K562 (cell line): ENCODE measurements around the gene LPAR6. TPM values are rescaled to one million over a fixed set of nuclear protein-coding genes. Genes with fewer than 3 reads are reported as not detected.

Source experiments
- ATAC-seq: fragments of 200-7000 bp; cut with Tn5 transposase; 3 replicates; pipeline ENCODE4 v1.9.1; 2020; ENCODE audit warnings: moderate library complexity
- BruUV-seq: library from RNA; stranded (reverse); fragments of 400-500 nt; replicated peaks from 2 replicates; lab custom pipeline; 2021; lab: Mats Ljungman, UMichigan
- CTCF ChIA-PET: fragments of 300-600 bp; formaldehyde crosslinking; extraction: SDS; loops from one replicate; lab custom pipeline; 2021; ENCODE audit warnings: low intra/inter-chr PET ratio; lab: Yijun Ruan, JAX
- POLR2A ChIA-PET: fragments of 300-600, 350-650 bp; sonication (Branson Sonifier 250); formaldehyde crosslinking; extraction: SDS; loops from one replicate; lab custom pipeline; 2021; ENCODE audit warnings: antibody characterized with exemption, inconsistent platforms; lab: Yijun Ruan, JAX
- DNase-seq, 4 experiments: peaks; one replicate each; pipeline versions ENCODE4 v3.0.0 to v3.0.0-alpha.2; 2011 to 2018; ENCODE audit warnings: low spot score in 3 of 4, mixed read lengths in 3 of 4; ENCODE audit errors: extremely low read depth in 1 of 4
- FAIRE-seq: peaks from 2 replicates; lab custom pipeline; 2011; peaks lifted over from hg19 to GRCh38; lab: Jason Lieb, UNC
- H2AFZ ChIP-seq: 2 replicates; pipeline ENCODE4 v1.6.0; 2011; ENCODE audit warnings: low read depth, low read length, control low read depth, inconsistent platforms
- H3K27ac ChIP-seq: fragments of 200-600 bp; 3 replicates; pipeline ENCODE4 v1.8.0; 2011; ENCODE audit warnings: low read depth, mild to moderate bottlenecking, control low read depth, inconsistent platforms, low read length, moderate library complexity, mixed read lengths; ENCODE audit errors: extremely low read depth
- H3K27me3 ChIP-seq, 2 experiments: fragments of 300-600 bp in 1 of 2; 2 replicates in 1 of 2; 3 replicates in 1 of 2; pipeline versions ENCODE4 v1.6.0 to v1.8.0; 2011; ENCODE audit warnings: inconsistent platforms in 2 of 2, low read length in 2 of 2, mild to moderate bottlenecking in 1 of 2, mixed read lengths in 1 of 2, moderate library complexity in 1 of 2; ENCODE audit not compliant: control insufficient read depth in 2 of 2, insufficient read depth in 2 of 2
- H3K36me3 ChIP-seq: fragments of 300-600 bp; 3 replicates; pipeline ENCODE4 v1.8.0; 2011; ENCODE audit warnings: mild to moderate bottlenecking, low read length, inconsistent platforms; ENCODE audit not compliant: control insufficient read depth, insufficient read depth
- H3K4me1 ChIP-seq, 2 experiments: fragments of 200-600 bp in 1 of 2; replicated peaks in 1 of 2; 2 replicates in 1 of 2; 3 replicates in 1 of 2; pipeline versions ENCODE4 v1.5.1 to v1.8.0; 2011; ENCODE audit warnings: inconsistent platforms in 2 of 2, low read length in 2 of 2, mild to moderate bottlenecking in 1 of 2, mixed read lengths in 1 of 2, moderate library complexity in 1 of 2; ENCODE audit not compliant: control insufficient read depth in 2 of 2, insufficient read depth in 2 of 2
- H3K4me2 ChIP-seq: 2 replicates; pipeline ENCODE4 v1.6.1; 2011; ENCODE audit warnings: low read length, control low read depth, inconsistent platforms, mixed read lengths; ENCODE audit not compliant: insufficient read depth
- H3K4me3 ChIP-seq: fragments of 200-600 bp; sonication (generic), shearing (Covaris generic); 2 replicates; pipeline ENCODE4 v1.5.1; 2016; ENCODE audit warnings: control low read depth, inconsistent platforms
- H3K79me2 ChIP-seq: fragments of 200-600 bp; 3 replicates; pipeline ENCODE4 v1.8.0; 2011; ENCODE audit warnings: low read length, inconsistent platforms; ENCODE audit not compliant: control insufficient read depth, insufficient read depth
- H3K9ac ChIP-seq, 2 experiments: 2 replicates each; pipeline versions ENCODE4 v1.6.0 to v1.6.1; 2011; ENCODE audit warnings: low read depth in 2 of 2, low read length in 2 of 2, control low read depth in 1 of 2, inconsistent platforms in 1 of 2, mild to moderate bottlenecking in 1 of 2, mixed read lengths in 1 of 2; ENCODE audit not compliant: insufficient read depth in 1 of 2
- H3K9me1 ChIP-seq: one replicate; pipeline ENCODE4 v1.6.0; 2011; ENCODE audit warnings: inconsistent platforms, mild to moderate bottlenecking, low read length, moderate library complexity; ENCODE audit not compliant: control insufficient read depth, insufficient read depth
- H3K9me3 ChIP-seq: replicated peaks from 2 replicates; pipeline ENCODE4 v1.5.1; 2011; ENCODE audit warnings: low read depth, low read length, inconsistent platforms; ENCODE audit not compliant: control insufficient read depth, insufficient read depth
- H4K20me1 ChIP-seq: replicated peaks from 2 replicates; pipeline ENCODE4 v1.6.1; 2011; ENCODE audit warnings: low read length, inconsistent platforms, mixed read lengths; ENCODE audit not compliant: control insufficient read depth, insufficient read depth
- C11orf30 ChIP-seq: fragments of 450-650 bp; IDR thresholded peaks from 2 replicates; pipeline ENCODE4 v1.6.1; 2016; ENCODE audit warnings: low read depth, mild to moderate bottlenecking
- MAFF ChIP-seq: IDR thresholded peaks from 2 replicates; pipeline ENCODE4 v1.6.1; 2012; ENCODE audit warnings: low read length, improper control_type of control experiment
- MAFG ChIP-seq: fragments of 450-650 bp; conservative IDR thresholded peaks from 2 replicates; pipeline ENCODE4 v1.6.1; 2016; ENCODE audit warnings: missing genetic modification characterization, missing compliant biosample characterization
- MAFK ChIP-seq: IDR thresholded peaks from 2 replicates; pipeline ENCODE4 v1.6.1; 2011; ENCODE audit warnings: low read length, improper control_type of control experiment
- NR4A1 ChIP-seq, 2 experiments: fragments of 250-450 bp in 1 of 2; fragments of 450-650 bp in 1 of 2; sonication (Bioruptor Pico) in 1 of 2; IDR thresholded peaks; 2 replicates each; pipeline versions ENCODE4 v1.4.0 to v1.6.1; 2016 to 2020; ENCODE audit warnings: mild to moderate bottlenecking in 2 of 2, missing compliant biosample characterization in 1 of 2, missing genetic modification characterization in 1 of 2, moderate library complexity in 1 of 2
- ZNF316 ChIP-seq: fragments of 450-650 bp; IDR thresholded peaks from 2 replicates; pipeline ENCODE4 v1.6.1; 2016
- WGBS: fragments of 100-300 bp; shearing (Covaris generic); methylation state at CpG from one replicate; pipeline ENCODE4 v1.1.6; 2016; ENCODE audit warnings: low coverage, mixed read lengths; ENCODE audit not compliant: insufficient coverage; ENCODE audit errors: missing lambda C conversion rate; 5-methylcytosine and 5-hydroxymethylcytosine counted together
- in situ Hi-C: fragments of 300-500 bp; cut with MboI; formaldehyde crosslinking; loops from 4 replicates; pipeline ENCODE4 v1.15.0; 2018; ENCODE audit warnings: inconsistent platforms, mixed read lengths
- intact Hi-C: fragments of 100-400 bp; cut with micrococcal nuclease; formaldehyde crosslinking; loops from 2 replicates; pipeline ENCODE4 v1.14.2; 2022
- polyA plus RNA-seq, 8 experiments: library from polyadenylated mRNA; depleted of rRNA in 4 of 8; stranded (reverse) in 5 of 8; unstranded in 3 of 8; fragments of >200 nt; fragmentation: Nextera tagmentation in 2 of 8; fragmentation: Illumina TruSeq in 1 of 8; extraction: Ambion mirVana in 2 of 8; extraction: Trizol in 1 of 8; gene quantifications; 2 replicates each; pipeline versions ENCODE4 v1.2.1 to v1.2.3, GENCODE V29; 2011 to 2014; ENCODE audit warnings: inconsistent platforms in 1 of 8, missing spikeins in 1 of 8
- total RNA-seq, 7 experiments: library from RNA; depleted of rRNA in 6 of 7; stranded (reverse); fragments of >200 nt in 6 of 7; fragmentation: Illumina TruSeq in 2 of 7; extraction: Trizol in 2 of 7; gene quantifications; 2 replicates each; pipeline versions ENCODE4 v1.2.1 to v1.2.3, GENCODE V29; 2011 to 2021; ENCODE audit warnings: low replicate concordance in 1 of 7
- TF ChIP-seq, protein P1 (sequence below): IDR thresholded peaks from 2 replicates; pipeline ENCODE4 v1.6.1; 2011; ENCODE audit not compliant: insufficient read length; ENCODE audit errors: extremely low read depth
- TF ChIP-seq, protein P2 (sequence below): sonication (generic); formaldehyde crosslinking; IDR thresholded peaks from 2 replicates; pipeline ENCODE4 v1.8.0; 2023; ENCODE audit warnings: mild to moderate bottlenecking, missing genetic modification reagents

The LPAR6 gene
- total and polyA plus RNA-seq, 9 of the 15 experiments (the other 6 are each of a cell fraction or from before 2014, with no cell fraction given): 0.04 to 0.14 (median 0.10) TPM; not detected in 5

DNA sequence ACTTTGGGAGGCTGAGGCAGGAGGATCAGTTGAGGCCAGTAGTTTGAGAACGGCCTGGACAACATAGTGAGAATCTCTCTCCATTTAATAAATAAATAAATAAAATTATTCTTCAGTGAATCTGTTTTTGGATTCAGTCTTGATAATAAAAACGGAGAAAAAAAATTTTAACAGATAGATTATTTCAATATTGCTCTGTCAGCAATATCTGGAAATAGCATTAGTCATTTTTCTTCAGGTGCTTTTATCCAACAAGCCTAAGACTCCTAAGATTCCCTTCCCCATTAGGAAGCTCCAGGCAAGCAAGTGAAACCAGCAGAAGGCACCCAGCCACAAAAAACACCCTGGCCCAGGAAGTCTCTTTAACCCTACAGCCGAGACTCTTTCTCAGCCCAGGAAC is 21.3 kb upstream of the LPAR6 start:
- TF ChIP-seq, protein P1, sequence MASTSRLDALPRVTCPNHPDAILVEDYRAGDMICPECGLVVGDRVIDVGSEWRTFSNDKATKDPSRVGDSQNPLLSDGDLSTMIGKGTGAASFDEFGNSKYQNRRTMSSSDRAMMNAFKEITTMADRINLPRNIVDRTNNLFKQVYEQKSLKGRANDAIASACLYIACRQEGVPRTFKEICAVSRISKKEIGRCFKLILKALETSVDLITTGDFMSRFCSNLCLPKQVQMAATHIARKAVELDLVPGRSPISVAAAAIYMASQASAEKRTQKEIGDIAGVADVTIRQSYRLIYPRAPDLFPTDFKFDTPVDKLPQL: no peak
- TF ChIP-seq ZNF316 (peak; percentile 83), MAFF (peak; percentile 83), NR4A1 (CRISPR knock-in tag; IDR thresholded peaks at IDR 0.05) (no peak), NR4A1 (tag; IDR thresholded peaks at IDR 0.05) (no peak), C11orf30 (peak; percentile 68; the same call in 1 of the 2 replicates), MAFG (peak; percentile 45; the same call in 1 of the 2 replicates), MAFK (peak; percentile 88)
- TF ChIP-seq, protein P2, sequence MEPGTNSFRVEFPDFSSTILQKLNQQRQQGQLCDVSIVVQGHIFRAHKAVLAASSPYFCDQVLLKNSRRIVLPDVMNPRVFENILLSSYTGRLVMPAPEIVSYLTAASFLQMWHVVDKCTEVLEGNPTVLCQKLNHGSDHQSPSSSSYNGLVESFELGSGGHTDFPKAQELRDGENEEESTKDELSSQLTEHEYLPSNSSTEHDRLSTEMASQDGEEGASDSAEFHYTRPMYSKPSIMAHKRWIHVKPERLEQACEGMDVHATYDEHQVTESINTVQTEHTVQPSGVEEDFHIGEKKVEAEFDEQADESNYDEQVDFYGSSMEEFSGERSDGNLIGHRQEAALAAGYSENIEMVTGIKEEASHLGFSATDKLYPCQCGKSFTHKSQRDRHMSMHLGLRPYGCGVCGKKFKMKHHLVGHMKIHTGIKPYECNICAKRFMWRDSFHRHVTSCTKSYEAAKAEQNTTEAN (CRISPR knock-in tag): no peak
- TF ChIP-seq, all 486 proteins: peak for 5
- in situ Hi-C loops: no loop called here
- 69% methylated on average over 3 of the region's 3 CpGs for WGBS
- intact Hi-C loops: no loop called here
- H3K9ac ChIP-seq: no peak overlapping the region
- H3K27ac ChIP-seq: no peak overlapping the region
- no peaks in the 10 kb centered on the region for H3K27me3 ChIP-seq
- H3K4me1 ChIP-seq: no peaks in the 10 kb centered on the region
- H3K9me3 ChIP-seq: no peaks in the 10 kb centered on the region
- H3K4me3 ChIP-seq: no peak overlapping the region
- no peaks in the 10 kb centered on the region for H3K36me3 ChIP-seq
- DNase-seq (no peak), ATAC-seq (no peak), FAIRE-seq (no peak)
- no peaks in the 10 kb centered on the region for H3K9me1 ChIP-seq
- ChIA-PET POLR2A (no interaction called here), CTCF (no interaction called here)
- H3K4me2 ChIP-seq: no peak overlapping the region
- H3K79me2 ChIP-seq: no peaks in the 10 kb centered on the region
- H2AFZ ChIP-seq: no peak overlapping the region
- H4K20me1 ChIP-seq: no peaks in the 10 kb centered on the region
- BruUV-seq: no TSS peak
